ENCODE measurements around the gene POU2F3. TPM values are rescaled to one million over a fixed set of nuclear protein-coding genes. Genes with fewer than 3 reads are reported as not detected.

Gene POU2F3
- total and polyA plus RNA-seq, 2 of the 13 experiments (the other 11 are each of a cell fraction or from before 2014, with no cell fraction given): not detected

GRCh38 chr11:120335908-120336640 is 96.1 kb downstream of the POU2F3 start, which contains the start of gene ARHGEF12 (continued):
- TF ChIP-seq SMAD9 (CRISPR knock-in tag; IDR thresholded peaks at IDR 0.05) (no peak), ZNF703 (CRISPR knock-in tag; IDR thresholded peaks at IDR 0.05; ENCODE audit: borderline replicate concordance) (no peak), PAX8 (CRISPR knock-in tag; IDR thresholded peaks at IDR 0.05; ENCODE audit: borderline replicate concordance) (no peak; the same call in 1 of the 2 replicates), MED1 (CRISPR knock-in tag; IDR thresholded peaks at IDR 0.05) (peak; percentile 66), ZNF34 (CRISPR knock-in tag; IDR thresholded peaks at IDR 0.05; ENCODE audit: borderline replicate concordance) (peak; percentile 63; the same call in 1 of the 2 replicates), ZFAT (CRISPR knock-in tag; conservative IDR thresholded peaks at IDR 0.05) (no peak), ZNF83 (CRISPR knock-in tag; IDR thresholded peaks at IDR 0.05; ENCODE audit: borderline replicate concordance) (no peak), ZNF564 (CRISPR knock-in tag; IDR thresholded peaks at IDR 0.05) (peak; percentile 58; the same call in 1 of the 2 replicates), MAFF (IDR thresholded peaks at IDR 0.05; ENCODE audit: low read depth, low read length) (no peak), FOXP1 (IDR thresholded peaks at IDR 0.05) (no peak), FOXP1 (CRISPR knock-in tag; IDR thresholded peaks at IDR 0.05) (0 out of 2 replicates have a peak, but pooled peaks have one; percentile 11), PCBP2 (optimal IDR thresholded peaks at IDR 0.05; ENCODE audit: low read depth, low read length, poor library complexity, severe bottlenecking) (no peak), CHCHD3 (CRISPR knock-in tag; IDR thresholded peaks at IDR 0.05) (no peak; the same call in 1 of the 2 replicates), PLSCR1 (CRISPR knock-in tag; IDR thresholded peaks at IDR 0.05; ENCODE audit: borderline replicate concordance) (no peak; the same call in 1 of the 2 replicates), SRY (CRISPR knock-in tag; IDR thresholded peaks at IDR 0.05) (peak; percentile 78; the same call in 1 of the 2 replicates), ZFP1 (CRISPR knock-in tag; IDR thresholded peaks at IDR 0.05) (peak; percentile 81), ZC3H13 (CRISPR knock-in tag; IDR thresholded peaks at IDR 0.05) (peak; percentile 95), TGIF2 (CRISPR knock-in tag; IDR thresholded peaks at IDR 0.05) (0 out of 2 replicates have a peak, but pooled peaks have one; percentile 44), HDAC6 (IDR thresholded peaks at IDR 0.05; ENCODE audit: low read depth, low read length) (no peak), ZNF766 (CRISPR knock-in tag; IDR thresholded peaks at IDR 0.05; ENCODE audit: borderline replicate concordance) (0 out of 2 replicates have a peak, but pooled peaks have one; percentile 14), ZBTB20 (CRISPR knock-in tag; IDR thresholded peaks at IDR 0.05; ENCODE audit: borderline replicate concordance, low read depth) (peak; percentile 74; the same call in 1 of the 2 replicates), GTF2F1 (IDR thresholded peaks at IDR 0.05; ENCODE audit: low read length) (no peak), ZFP82 (CRISPR knock-in tag; IDR thresholded peaks at IDR 0.05; ENCODE audit: borderline replicate concordance) (no peak), ZNF552 (CRISPR knock-in tag; IDR thresholded peaks at IDR 0.05; ENCODE audit: borderline replicate concordance) (no peak; the same call in 1 of the 2 replicates)
- TF ChIP-seq, protein P1, sequence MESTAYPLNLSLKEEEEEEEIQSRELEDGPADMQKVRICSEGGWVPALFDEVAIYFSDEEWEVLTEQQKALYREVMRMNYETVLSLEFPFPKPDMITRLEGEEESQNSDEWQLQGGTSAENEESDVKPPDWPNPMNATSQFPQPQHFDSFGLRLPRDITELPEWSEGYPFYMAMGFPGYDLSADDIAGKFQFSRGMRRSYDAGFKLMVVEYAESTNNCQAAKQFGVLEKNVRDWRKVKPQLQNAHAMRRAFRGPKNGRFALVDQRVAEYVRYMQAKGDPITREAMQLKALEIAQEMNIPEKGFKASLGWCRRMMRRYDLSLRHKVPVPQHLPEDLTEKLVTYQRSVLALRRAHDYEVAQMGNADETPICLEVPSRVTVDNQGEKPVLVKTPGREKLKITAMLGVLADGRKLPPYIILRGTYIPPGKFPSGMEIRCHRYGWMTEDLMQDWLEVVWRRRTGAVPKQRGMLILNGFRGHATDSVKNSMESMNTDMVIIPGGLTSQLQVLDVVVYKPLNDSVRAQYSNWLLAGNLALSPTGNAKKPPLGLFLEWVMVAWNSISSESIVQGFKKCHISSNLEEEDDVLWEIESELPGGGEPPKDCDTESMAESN (CRISPR knock-in tag; conservative IDR thresholded peaks at IDR 0.05): peak; percentile 84
- TF ChIP-seq, protein P2, sequence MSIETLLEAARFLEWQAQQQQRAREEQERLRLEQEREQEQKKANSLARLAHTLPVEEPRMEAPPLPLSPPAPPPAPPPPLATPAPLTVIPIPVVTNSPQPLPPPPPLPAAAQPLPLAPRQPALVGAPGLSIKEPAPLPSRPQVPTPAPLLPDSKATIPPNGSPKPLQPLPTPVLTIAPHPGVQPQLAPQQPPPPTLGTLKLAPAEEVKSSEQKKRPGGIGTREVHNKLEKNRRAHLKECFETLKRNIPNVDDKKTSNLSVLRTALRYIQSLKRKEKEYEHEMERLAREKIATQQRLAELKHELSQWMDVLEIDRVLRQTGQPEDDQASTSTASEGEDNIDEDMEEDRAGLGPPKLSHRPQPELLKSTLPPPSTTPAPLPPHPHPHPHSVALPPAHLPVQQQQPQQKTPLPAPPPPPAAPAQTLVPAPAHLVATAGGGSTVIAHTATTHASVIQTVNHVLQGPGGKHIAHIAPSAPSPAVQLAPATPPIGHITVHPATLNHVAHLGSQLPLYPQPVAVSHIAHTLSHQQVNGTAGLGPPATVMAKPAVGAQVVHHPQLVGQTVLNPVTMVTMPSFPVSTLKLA (IDR thresholded peaks at IDR 0.05): no peak
- TF ChIP-seq, protein P3, sequence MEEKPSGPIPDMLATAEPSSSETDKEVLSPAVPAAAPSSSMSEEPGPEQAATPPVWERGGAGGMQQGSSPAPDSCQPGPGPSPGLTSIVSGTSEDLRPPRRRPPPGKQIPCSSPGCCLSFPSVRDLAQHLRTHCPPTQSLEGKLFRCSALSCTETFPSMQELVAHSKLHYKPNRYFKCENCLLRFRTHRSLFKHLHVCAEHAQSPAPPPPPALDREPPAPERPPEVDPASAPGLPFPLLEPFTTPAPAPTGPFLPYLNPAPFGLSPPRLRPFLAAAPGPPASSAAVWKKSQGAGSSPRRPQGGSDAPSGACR (CRISPR knock-in tag; IDR thresholded peaks at IDR 0.05): peak; percentile 62; the same call in 1 of the 2 replicates
